GM19025 (cell line): Measurements from ENCODE around the gene TMTC1.
A peak's percentile ranks its signal among the peaks of the same experiment; 100 is the strongest.
"Not testable (repeated sequence)": the region's sequence is repeated elsewhere in the genome, so short reads cannot be mapped to it uniquely, and the experiment has no call there.

Experiments
- ATAC-seq: cut with Tn5 transposase; IDR thresholded peaks from one replicate; pipeline ENCODE4 v1.9.1; 2021; ENCODE audit warnings: mild to moderate bottlenecking, low read depth, moderate library complexity; ENCODE audit not compliant: unreplicated experiment

Gene TMTC1

GRCh38 chr12:29783773-29784666 is at the start of gene TMTC1:
Gene TMTC1 (minus strand): TSS chr12:29783942. CDS start chr12:29783751, 191 bp downstream.
- ATAC-seq: peak; percentile 23

DNA sequence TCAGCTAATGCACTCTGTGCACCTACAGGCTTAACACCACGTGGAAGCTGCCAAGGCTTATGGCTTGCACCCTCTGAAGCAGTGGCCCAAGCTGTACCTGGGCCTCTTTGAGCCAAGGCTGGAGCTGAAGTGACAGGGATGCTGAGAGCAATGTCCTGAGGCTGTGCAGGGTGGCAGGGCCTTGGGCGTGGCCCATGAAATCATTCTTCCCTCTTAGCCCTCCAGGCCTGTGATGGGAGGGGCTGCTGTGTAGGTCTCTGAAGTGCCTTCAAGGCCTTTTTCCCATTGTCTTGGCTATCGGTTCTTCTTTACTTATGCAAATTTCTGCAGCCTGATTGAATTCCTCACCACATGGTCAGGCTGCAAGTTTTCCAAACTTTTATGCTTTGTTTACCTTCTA is 47.4 kb upstream of the TMTC1 start:
- no peak for ATAC-seq

- ATAC-seq: no peak
These were observed 46.6 kb upstream of the TMTC1 start for GRCh38 chr12:29830391-29830790.

- ATAC-seq: no peak
These were observed 35.3 kb upstream of the TMTC1 start for GRCh38 chr12:29818916-29819623.

GRCh38 chr12:29816874-29817725 is 33.4 kb upstream of the TMTC1 start:
- ATAC-seq: no peak

DNA sequence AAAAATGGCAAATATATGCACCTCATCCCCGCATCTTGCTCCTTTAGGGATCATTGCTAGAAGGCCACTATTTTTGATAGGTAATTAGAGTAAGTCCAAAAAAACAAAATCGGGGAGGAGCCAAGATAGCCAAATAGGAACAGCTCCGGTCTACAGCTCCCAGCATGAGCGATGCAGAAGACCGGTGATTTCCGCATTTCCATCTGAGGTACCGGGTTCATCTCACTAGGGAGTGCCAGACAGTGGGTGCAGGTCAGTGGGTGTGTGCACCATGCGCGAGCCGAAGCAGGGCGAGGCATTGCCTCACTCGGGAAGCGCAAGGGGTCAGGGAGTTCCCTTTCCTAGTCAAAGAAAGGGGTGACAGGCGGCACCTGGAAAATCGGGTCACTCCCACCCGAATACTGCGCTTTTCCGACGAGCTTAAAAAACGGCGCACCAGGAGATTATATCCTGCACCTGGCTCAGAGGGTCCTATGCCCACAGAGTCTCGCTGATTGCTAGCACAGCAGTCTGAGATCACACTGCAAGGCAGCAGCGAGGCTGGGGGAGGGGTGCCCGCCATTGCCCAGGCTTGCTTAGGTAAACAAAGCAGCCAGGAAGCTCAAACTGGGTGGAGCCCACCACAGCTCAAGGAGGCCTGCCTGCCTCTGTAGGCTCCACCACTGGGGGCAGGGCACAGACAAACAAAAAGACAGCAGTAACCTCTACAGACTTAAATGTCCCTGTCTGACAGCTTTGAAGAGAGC is 26.0 kb upstream of the TMTC1 start:
- not testable (repeated sequence) for ATAC-seq

GRCh38 chr12:29807129-29807528 is 23.4 kb upstream of the TMTC1 start:
- no peak for ATAC-seq

DNA sequence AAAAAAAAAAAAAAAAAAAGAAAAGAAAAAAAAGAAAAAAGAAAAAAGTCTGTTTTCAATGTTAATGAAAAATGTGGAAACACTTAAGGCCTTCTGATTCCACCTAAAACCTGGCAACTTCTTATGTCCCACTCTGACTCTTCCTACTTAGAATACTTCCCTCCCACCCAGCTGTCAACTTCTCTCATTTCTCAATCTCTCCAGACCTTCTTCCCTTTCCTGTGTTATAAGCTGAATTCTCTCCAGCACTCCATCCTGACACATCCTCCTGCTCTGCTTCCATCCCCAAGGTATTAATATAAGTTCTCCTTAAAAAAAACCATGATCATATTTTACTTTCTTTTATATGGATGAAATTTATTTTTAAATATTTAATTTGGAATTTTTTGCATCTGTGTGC is 20.3 kb upstream of the TMTC1 start:
- ATAC-seq: no peak

DNA sequence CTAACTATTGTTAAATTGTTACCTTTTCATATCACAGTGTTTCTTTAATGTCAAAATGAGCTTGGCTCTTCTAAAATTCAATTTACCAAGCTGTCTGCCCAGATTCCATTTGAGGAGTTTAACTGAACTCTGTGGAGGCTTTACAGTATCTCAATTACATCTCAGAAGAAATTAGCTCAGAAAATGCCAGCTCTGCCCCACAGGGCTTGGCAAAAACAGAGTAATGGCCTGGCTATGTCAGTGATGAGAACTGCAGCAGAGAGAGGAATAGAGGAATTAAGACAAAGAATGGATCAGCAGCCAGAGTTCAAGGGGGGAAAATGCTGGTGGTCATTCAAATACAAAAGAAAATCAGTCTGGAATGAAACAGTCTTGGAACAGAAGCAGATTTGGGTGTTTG is 15.8 kb upstream of the TMTC1 start:
- no peak for ATAC-seq

GRCh38 chr12:29797565-29798355 is 14.0 kb upstream of the TMTC1 start:
- no peak for ATAC-seq

GRCh38 chr12:29796823-29797263 is 13.1 kb upstream of the TMTC1 start:
- ATAC-seq: no peak

- ATAC-seq: no peak
These were observed 12.0 kb upstream of the TMTC1 start for GRCh38 chr12:29795715-29796114.

GRCh38 chr12:29794862-29795261 is 11.1 kb upstream of the TMTC1 start:
- no peak for ATAC-seq

DNA sequence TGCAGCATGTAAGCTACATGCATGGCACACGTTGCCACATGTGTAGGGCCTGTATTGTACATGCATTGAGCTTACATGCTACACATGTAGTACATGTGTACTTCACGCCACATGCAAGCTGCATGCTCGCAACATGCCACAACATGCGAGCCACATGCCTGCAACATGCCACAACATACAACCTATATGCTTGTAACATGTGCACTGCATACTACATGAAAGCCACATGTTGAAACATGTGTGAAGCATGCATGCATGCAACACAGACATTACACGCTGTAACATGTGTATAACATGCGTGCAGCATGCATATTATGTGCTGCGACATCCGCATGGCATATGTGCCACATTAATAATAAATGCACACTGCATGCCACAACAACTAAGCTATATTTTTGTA is 9.1 kb upstream of the TMTC1 start:
- no peak for ATAC-seq

DNA sequence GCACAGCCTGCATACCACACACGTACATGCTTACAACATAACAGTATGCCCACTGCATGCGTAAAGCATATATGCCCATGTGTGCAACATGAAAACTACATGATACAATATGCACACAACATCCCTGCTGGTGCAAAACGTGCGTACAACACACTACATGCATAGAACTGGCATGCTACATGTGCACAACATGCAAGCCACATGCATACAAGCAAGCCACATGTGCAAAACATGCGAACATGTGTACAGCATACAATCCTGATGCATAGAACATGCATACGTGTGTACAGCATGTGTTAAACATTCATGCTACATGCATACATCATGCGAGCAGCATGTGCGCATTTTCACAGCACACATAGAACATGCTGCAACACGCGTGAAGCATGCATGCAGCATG is 8.4 kb upstream of the TMTC1 start:
- ATAC-seq: no peak

DNA sequence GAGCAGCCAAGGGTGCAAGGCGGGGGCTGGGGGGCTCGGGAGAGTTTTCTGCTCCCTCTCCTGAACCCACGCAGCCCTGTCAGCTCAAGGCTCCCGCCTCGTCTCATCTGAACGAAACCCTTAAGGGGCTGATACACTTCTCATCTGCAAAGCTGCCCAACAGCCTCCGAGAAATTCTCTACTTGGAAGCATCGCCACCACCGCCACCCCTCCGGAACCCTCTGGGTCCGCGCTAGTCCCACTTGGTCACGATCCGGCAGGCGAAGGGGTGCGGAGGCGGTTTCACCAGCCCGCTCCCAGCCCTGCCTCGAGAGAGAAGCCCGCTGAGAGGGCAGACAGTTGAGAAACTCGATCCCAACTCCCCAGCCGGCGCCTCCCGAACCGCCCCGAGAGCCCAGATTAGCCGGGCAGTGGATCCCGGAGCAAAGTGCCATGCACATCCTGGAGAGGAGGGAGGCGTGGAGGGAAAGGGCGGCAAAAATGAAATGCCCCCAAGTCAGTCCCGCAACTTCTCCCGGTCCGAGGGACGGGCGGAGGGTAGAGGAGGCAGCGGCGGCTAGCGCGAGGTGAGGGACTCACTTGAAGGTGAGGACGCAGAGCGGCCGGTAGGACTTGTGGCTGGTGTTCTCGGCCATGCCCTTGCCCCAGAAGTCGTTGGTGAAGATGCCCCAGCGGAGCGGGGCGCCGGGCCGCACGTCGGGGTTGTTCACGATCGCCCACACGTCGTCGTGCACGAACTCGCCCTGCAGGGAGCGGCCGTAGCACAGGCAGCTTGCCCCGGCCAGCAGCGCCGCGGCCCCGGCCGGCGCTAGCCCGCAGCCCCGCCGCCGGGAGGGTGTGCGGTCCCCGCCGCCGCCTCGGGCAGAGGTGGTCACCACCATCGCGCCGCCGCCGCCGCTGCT is 620 bp downstream of the TMTC1 start:
- ATAC-seq: peak; percentile 21

DNA sequence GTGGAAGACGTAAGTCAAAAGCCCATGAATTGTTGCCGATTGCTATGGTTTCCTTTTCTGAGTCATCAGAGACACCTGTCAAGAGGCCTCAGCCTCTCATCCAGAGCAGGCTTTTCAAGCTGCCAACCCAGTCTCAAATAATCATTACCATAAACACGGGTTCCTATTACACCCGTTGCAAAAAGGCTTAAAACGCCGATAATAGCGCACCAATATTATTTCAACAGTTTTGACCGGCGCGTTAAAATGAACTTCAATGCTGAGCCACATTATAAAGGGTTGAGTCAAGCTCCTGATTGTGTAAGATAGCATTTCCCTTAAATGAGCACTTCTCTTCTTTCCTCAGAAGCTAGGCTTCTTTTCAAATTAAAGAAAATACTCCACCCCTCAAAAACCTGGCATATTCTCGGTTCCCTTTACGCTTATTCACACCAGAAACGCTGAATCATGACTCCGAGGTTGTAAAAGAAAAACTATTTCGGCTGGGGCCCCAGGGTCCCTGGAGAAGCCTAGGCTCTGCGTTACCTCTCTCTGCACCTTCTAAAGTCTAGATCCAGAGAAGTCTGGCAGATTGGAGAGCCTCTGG is 1.4 kb downstream of the TMTC1 start:
- peak; percentile 52 for ATAC-seq

- peak; percentile 22 for ATAC-seq
These were observed 2.0 kb downstream of the TMTC1 start for GRCh38 chr12:29781705-29782266.
